Dermis blood vessel endothelial cell (primary cell): ENCODE data around the gene SLC1A4. TPM values are rescaled to one million over a fixed set of nuclear protein-coding genes. Genes with fewer than 3 reads are reported as not detected.

Source experiments
- DNase-seq: peaks from one replicate; pipeline ENCODE4 v3.0.0; 2010
- total RNA-seq: library from RNA; depleted of rRNA; stranded (reverse); fragments of >200 nt; gene quantifications from 2 replicates; pipeline ENCODE4 v1.2.3, GENCODE V29; 2014

SLC1A4 gene
- total RNA-seq, 1 donor from 2014 or later, result 12.3 TPM

- no peak for DNase-seq
Observed at GRCh38 chr2:65055422-65056214, 66.4 kb downstream of the SLC1A4 start.

DNA sequence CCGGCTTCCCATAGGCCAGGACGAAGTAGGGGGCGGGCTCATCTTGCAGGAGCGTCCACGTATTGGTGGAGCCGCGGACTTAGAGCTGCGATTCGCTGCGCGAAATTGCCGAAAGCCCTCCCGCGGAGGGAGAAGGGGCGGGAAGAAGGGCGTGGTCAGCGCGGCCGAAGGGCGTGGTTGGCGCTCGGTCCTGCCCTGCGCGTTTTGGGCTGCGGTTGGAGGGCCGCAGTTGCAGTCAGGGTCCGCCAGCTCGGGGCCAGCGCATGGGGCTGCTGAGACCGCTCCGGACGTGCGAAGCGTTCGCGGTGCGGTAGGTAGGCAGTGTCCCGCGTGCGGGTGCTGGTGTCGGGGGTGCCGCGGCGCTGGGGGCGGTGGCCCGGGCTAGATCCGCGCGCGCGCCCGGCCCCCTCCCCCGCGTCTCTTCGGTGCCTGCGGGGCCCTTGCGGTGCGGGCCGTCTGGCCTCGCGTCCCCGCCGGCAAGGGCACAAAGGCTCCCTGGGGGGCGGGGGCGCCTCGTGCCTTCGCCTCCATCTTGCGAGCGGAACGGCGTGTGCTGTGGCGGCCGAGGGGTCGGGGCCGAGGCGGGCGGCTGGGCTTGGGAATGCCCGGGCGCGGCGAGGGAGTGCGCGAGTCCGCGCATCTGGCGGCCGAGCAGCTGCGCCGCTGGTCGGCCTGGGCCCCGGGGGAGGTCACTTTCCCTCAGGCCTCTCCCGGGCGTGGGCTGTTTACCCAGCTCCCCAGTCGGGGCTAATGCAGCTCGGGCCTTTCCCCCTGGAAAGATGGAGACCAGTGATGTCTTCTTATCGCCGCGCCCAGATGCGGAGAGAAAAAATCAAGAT, 67.2 kb downstream of the SLC1A4 start, which contains the start of gene CEP68:
CEP68 (plus strand) TSS at position 202 of the 839 bp plus-strand sequence. CDS start 13,029 bp downstream, outside the sequence.
- peak; percentile 98 for DNase-seq

DNA sequence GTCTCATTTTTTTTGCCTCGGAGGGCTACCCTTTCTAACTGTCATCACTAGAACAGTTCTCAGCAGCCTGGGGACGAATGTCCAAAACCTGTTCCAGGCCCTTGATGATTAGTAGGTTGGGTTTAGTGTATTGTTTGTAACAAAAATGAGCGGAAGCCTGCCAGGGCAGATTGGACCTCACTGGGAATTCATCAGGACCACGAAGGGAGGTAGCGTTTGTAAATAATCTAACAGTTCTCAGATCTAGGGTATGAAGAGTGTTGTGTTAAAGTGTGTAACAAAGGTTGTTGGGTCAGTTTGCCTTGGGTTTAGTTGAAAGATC, 67.8 kb downstream of the SLC1A4 start:
- DNase-seq, result peak; percentile 54

DNA sequence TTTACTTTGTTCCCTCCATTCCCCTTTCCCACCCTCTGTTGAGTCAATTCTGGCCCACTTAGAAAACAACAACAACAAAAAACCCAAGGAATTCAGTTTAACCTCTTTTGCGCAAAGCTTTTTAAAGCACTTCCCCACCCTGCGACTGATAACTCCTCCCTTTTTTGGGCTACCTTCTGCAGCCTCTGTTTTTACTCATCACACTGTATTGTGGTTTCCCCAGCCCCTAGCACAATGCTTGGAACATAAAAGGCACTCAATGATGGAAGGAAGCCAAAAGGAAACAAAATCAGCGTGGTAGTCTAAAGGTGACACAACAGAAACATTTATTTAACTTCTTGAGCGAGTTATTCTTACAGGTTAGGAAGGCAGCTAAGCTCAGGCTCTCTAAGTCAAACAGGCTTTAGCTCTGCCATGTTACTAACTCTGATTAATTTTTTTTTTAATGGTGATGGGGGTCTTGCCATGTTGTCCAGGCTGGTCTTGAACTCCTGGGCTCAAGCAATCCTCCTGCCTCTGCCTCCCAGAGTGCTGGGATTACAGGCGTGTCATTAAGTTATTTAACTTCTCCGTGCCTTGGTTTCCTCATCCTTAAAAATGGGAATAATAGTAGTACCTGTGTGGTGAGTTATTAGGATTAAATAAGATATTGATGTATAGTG, 68.3 kb downstream of the SLC1A4 start:
- peak; percentile 91 for DNase-seq

- peak; percentile 96 for DNase-seq
Observed at GRCh38 chr2:65059071-65059470, 69.9 kb downstream of the SLC1A4 start.

GRCh38 chr2:65061146-65061909, 72.1 kb downstream of the SLC1A4 start:
- DNase-seq, result no peak

- DNase-seq, result no peak
Observed at GRCh38 chr2:65061910-65062339, 72.7 kb downstream of the SLC1A4 start.

GRCh38 chr2:65062843-65063825, 73.9 kb downstream of the SLC1A4 start:
- no peak for DNase-seq

- DNase-seq, result peak; percentile 89
Observed at GRCh38 chr2:65064728-65065552, 75.7 kb downstream of the SLC1A4 start.

GRCh38 chr2:65067806-65068553, 78.8 kb downstream of the SLC1A4 start:
- no peak for DNase-seq

GRCh38 chr2:65069439-65069824, 80.2 kb downstream of the SLC1A4 start:
- no peak for DNase-seq

DNA sequence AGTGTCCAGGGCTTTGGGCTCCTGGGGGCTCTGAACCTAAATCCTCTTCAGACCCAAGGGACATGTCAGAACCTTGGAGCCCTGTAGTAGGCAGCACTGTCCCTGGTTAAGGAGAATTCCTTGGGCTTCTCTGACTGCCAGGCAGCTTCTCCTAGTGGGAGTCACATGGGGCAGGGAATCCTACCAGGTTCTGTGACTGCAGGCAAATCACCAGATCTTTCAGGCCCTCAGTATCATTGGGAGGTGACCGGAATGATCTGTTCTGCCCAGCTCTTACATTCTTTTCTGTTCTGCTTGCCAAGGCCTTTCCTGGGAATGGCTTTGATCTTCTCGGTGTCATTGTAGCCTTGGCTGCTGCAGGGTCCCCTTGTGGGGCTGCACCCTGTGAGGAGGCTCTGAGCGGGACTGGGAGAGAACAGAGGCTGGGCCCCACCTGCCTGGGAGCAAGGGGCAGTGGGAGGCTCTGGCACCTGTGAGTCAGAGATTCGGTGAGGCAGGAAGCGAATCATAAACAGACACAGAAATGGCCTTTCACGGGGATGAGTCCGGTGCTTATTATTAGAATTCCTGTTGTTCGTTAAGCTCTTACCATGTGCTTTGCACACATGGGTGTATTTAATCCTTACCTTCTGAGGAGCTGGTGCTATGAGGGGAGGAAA, 81.1 kb downstream of the SLC1A4 start:
- peak; percentile 69 for DNase-seq

- no peak for DNase-seq
Observed at GRCh38 chr2:65070856-65071255, 81.7 kb downstream of the SLC1A4 start.

GRCh38 chr2:65071499-65072180, 82.4 kb downstream of the SLC1A4 start:
- no peak for DNase-seq

- DNase-seq, result no peak
Observed at GRCh38 chr2:65072181-65072970, 83.2 kb downstream of the SLC1A4 start.
